OCI-LY1 (cell line): ENCODE measurements around the gene RAET1E.
"Not testable (repeated sequence)": the region's sequence is repeated elsewhere in the genome, so short reads cannot be mapped to it uniquely, and the experiment has no call there.

Experiments
- H2AFZ ChIP-seq: fragments of 200-600 bp; sonication (generic), shearing (Covaris generic); 2 replicates; pipeline ENCODE4 v1.6.0; 2014; ENCODE audit warnings: antibody characterized with exemption, mild to moderate bottlenecking, low read length
- H3F3A ChIP-seq: fragments of 200-600 bp; sonication (generic), shearing (Covaris generic); 2 replicates; pipeline ENCODE4 v1.6.0; 2014; ENCODE audit warnings: mild to moderate bottlenecking, antibody characterized with exemption, low read length, moderate library complexity; ENCODE audit not compliant: insufficient read depth
- H3K27ac ChIP-seq: fragments of 200-600 bp; sonication (generic); 2 replicates; pipeline ENCODE4 v1.5.1; 2014; ENCODE audit warnings: low read length, mixed run types, mild to moderate bottlenecking, low read depth; ENCODE audit not compliant: poor library complexity, severe bottlenecking
- H3K27me3 ChIP-seq: fragments of 200-600 bp; sonication (generic); 2 replicates; pipeline ENCODE4 v1.6.0; 2014; ENCODE audit warnings: antibody characterized with exemption, mild to moderate bottlenecking, low read length, moderate library complexity; ENCODE audit not compliant: insufficient read depth
- H3K36me3 ChIP-seq: fragments of 200-600 bp; sonication (generic); 2 replicates; pipeline ENCODE4 v1.6.1; 2014; ENCODE audit warnings: mild to moderate bottlenecking, antibody characterized with exemption, low read length, moderate library complexity, mixed read lengths; ENCODE audit not compliant: insufficient read depth
- H3K4me1 ChIP-seq: fragments of 200-600 bp; sonication (generic); 2 replicates; pipeline ENCODE4 v1.5.1; 2014; ENCODE audit warnings: mild to moderate bottlenecking, low read length, moderate library complexity; ENCODE audit not compliant: insufficient read depth, severe bottlenecking
- H3K4me2 ChIP-seq: fragments of 200-600 bp; sonication (generic), shearing (Covaris generic); 2 replicates; pipeline ENCODE4 v1.6.1; 2014; ENCODE audit warnings: low read length
- H3K4me3 ChIP-seq: fragments of 200-600 bp; sonication (generic); 2 replicates; pipeline ENCODE4 v1.5.1; 2014; ENCODE audit warnings: low read length, low read depth, mild to moderate bottlenecking, mixed read lengths; ENCODE audit not compliant: poor library complexity, severe bottlenecking
- H3K79me2 ChIP-seq: fragments of 200-600 bp; shearing (Covaris generic); 2 replicates; pipeline ENCODE4 v1.6.1; 2016; ENCODE audit warnings: mixed run types, low read length, mixed read lengths; ENCODE audit not compliant: insufficient read depth
- H3K9ac ChIP-seq: fragments of 200-600 bp; sonication (generic), shearing (Covaris generic); 2 replicates; pipeline ENCODE4 v1.6.1; 2014; ENCODE audit warnings: mild to moderate bottlenecking, low read length, mixed read lengths
- H3K9me2 ChIP-seq: fragments of 200-600 bp; sonication (generic), shearing (Covaris generic); 2 replicates; pipeline ENCODE4 v1.6.1; 2014; ENCODE audit warnings: low read depth, mild to moderate bottlenecking, low read length, mixed read lengths
- H3K9me3 ChIP-seq: fragments of 200-600 bp; shearing (Covaris generic); 2 replicates; pipeline ENCODE4 v1.6.1; 2014; ENCODE audit warnings: low read length, mixed read lengths
- H4K20me1 ChIP-seq: fragments of 200-600 bp; sonication (generic), shearing (Covaris generic); 2 replicates; pipeline ENCODE4 v1.6.0; 2016; ENCODE audit warnings: mild to moderate bottlenecking, low read length; ENCODE audit not compliant: insufficient read depth
- CTCF ChIP-seq: fragments of 200-600 bp; sonication (generic), shearing (Covaris generic); IDR thresholded peaks from 2 replicates; pipeline ENCODE4 v1.5.1; 2017; ENCODE audit warnings: mild to moderate bottlenecking, antibody characterized with exemption, low read length, moderate library complexity, mixed read lengths
- EZH2 ChIP-seq: fragments of 200-600 bp; sonication (generic), shearing (Covaris generic); IDR thresholded peaks from 2 replicates; pipeline ENCODE4 v1.8.0; 2017; ENCODE audit warnings: borderline replicate concordance, mixed run types, mild to moderate bottlenecking, antibody characterized with exemption, low read length, moderate library complexity, mixed read lengths

The RAET1E gene, protein sequence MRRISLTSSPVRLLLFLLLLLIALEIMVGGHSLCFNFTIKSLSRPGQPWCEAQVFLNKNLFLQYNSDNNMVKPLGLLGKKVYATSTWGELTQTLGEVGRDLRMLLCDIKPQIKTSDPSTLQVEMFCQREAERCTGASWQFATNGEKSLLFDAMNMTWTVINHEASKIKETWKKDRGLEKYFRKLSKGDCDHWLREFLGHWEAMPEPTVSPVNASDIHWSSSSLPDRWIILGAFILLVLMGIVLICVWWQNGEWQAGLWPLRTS

GRCh38 chr6:149897855-149898744, at the start of gene RAET1E:
Gene RAET1E (minus strand): TSS chr6:149898113. CDS start chr6:149890901, 7,212 bp downstream.
- TF ChIP-seq EZH2 (no peak), CTCF (peak; percentile 21; the same call in 1 of the 2 replicates)
- Histone ChIP-seq H3K27ac (no peak within 1 kb of the TSS), H3K9me3 (no peaks in the 10 kb centered on the region), H3K27me3 (no peaks in the 10 kb centered on the region; the same call in 1 of the 2 replicates), H4K20me1 (no peaks in the 10 kb centered on the region), H2AFZ (no peak within 1 kb of the TSS), H3K4me3 (no peak within 1 kb of the TSS), H3F3A (no peaks in the 10 kb centered on the region), H3K4me1 (no peaks in the 10 kb centered on the region), H3K4me2 (no peak within 1 kb of the TSS), H3K9me2 (no peaks in the 10 kb centered on the region), H3K79me2 (no peaks in the 10 kb centered on the region), H3K9ac (no peak within 1 kb of the TSS), H3K36me3 (no peaks in the 10 kb centered on the region)

GRCh38 chr6:149947533-149947932, 49.6 kb upstream of the RAET1E start:
- H3K36me3 ChIP-seq, H3F3A ChIP-seq, H3K9me2 ChIP-seq, H3K4me2 ChIP-seq, H3K27me3 ChIP-seq, H3K79me2 ChIP-seq, H3K27ac ChIP-seq, H2AFZ ChIP-seq, H4K20me1 ChIP-seq, H3K9ac ChIP-seq, H3K4me1 ChIP-seq, H3K9me3 ChIP-seq, H3K4me3 ChIP-seq: not testable (repeated sequence)

DNA sequence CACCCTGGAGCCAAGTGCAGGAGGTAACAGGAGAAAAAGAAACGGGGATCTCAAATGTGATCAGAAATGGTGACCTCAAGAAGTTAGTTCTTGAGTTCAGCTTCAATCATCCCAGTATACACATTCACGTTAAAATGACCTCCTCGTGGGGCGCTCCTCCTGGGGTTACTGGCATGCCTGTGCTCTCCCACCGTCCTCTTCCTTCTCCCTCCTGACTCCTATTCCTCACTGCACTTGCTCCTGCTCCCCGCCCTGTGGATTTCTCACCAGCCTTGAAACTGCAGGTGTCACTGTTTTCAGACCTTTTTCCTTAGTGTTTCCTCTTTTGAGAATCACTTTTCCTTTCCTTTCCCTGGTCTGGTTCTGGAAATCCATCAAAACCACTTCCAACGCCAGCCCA, 48.7 kb upstream of the RAET1E start:
- H3K4me3 ChIP-seq, H3K4me1 ChIP-seq, H3K27ac ChIP-seq, H3F3A ChIP-seq, H3K9me3 ChIP-seq, H3K9ac ChIP-seq, H3K4me2 ChIP-seq, H3K79me2 ChIP-seq, H3K27me3 ChIP-seq, H2AFZ ChIP-seq, H4K20me1 ChIP-seq, H3K36me3 ChIP-seq, H3K9me2 ChIP-seq: not testable (repeated sequence)

DNA sequence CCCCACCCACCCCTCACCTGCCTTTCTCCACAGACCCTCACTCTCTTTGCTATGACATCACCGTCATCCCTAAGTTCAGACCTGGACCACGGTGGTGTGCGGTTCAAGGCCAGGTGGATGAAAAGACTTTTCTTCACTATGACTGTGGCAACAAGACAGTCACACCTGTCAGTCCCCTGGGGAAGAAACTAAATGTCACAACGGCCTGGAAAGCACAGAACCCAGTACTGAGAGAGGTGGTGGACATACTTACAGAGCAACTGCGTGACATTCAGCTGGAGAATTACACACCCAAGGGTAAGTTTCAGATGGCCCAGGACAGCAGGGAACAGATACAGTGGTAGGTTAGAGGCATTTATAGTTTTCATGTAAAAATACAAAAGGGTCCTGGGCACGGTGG, 47.4 kb upstream of the RAET1E start:
- H3K4me1 ChIP-seq, H3K9me2 ChIP-seq, H3K9me3 ChIP-seq, H4K20me1 ChIP-seq, H3K27ac ChIP-seq, H2AFZ ChIP-seq, H3K79me2 ChIP-seq, H3K4me3 ChIP-seq, H3K36me3 ChIP-seq, H3F3A ChIP-seq, H3K9ac ChIP-seq, H3K4me2 ChIP-seq, H3K27me3 ChIP-seq: not testable (repeated sequence)

- H3K9me3 ChIP-seq, H3F3A ChIP-seq, H3K27ac ChIP-seq, H3K27me3 ChIP-seq, H3K36me3 ChIP-seq, H4K20me1 ChIP-seq, H3K4me3 ChIP-seq, H3K9ac ChIP-seq, H2AFZ ChIP-seq, H3K79me2 ChIP-seq, H3K4me2 ChIP-seq, H3K9me2 ChIP-seq: not testable (repeated sequence)
- peaks cover 16% of the 10 kb centered on the region for H3K4me1 ChIP-seq
These were observed 45.4 kb upstream of the RAET1E start for GRCh38 chr6:149943321-149943720.
